HG03469 (cell line): ENCODE data around the gene DCAF12.
"Not testable (repeated sequence)": the region's sequence is repeated elsewhere in the genome, so short reads cannot be mapped to it uniquely, and the experiment has no call there.

Experiments
- ATAC-seq: cut with Tn5 transposase; IDR thresholded peaks from one replicate; pipeline ENCODE4 v1.9.1; 2021; ENCODE audit warnings: mild to moderate bottlenecking, moderate library complexity, moderate number of reproducible peaks; ENCODE audit not compliant: unreplicated experiment

The DCAF12 gene

DNA sequence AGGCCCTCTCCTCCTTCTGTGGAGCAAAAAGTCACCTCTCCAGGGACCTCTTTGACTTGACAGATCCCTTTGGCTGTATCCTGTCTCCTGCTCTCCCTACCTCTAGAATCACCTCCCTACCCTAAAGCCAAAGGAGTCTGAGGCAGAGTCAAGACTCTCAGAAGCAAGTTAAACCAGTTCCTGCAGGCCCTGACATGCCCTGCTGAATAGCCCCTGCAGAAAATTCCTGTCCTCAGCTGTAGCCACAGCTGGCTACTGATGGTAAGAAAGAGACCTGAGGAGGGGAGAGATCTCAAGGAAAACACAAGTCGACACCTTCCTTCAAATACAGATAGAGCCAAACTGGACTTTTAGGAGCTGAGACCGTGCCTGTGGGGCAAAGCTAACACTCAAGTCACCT is 54.1 kb downstream of the DCAF12 start:
- no peak for ATAC-seq

GRCh38 chr9:34070606-34071324 is 55.7 kb downstream of the DCAF12 start:
- ATAC-seq = no peak

DNA sequence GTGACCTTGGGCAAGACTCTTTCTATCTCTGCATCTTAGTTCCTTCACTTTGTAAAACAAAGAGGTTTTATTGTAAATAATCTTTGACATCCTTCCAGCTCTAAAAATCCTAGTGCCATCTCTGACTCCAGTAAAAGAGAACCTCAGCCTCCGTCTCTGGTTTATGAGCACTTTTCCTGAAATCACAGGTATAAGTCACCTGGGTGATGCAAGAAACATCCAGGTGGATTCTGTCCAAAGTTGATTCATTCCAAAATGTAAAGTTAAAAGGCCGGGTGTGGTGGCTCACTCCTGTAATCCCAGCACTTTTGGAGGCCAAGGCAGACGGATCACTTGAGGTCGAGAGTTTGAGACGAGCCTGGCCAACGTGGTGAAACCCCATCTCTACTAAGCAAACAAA is 56.7 kb downstream of the DCAF12 start:
- no peak for ATAC-seq

DNA sequence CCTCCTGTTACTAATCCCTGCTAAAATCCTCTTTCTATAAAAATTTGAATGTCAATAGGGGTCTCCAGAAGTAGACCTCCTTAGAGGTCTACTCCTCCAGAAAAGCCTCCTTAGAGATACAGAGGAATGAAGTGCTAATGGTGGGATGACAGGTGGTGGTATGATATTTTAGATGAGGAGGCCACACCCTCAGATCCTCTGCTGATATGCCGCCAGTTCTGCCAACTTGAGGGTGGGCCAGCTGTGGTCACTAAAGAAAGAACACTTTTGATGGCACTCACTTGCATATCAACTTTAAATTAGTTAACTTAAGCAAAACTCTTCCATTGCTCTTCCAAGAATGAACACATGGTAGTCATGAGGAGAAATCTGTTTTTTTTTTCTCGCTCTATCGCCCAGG is 61.0 kb downstream of the DCAF12 start:
- no peak for ATAC-seq

DNA sequence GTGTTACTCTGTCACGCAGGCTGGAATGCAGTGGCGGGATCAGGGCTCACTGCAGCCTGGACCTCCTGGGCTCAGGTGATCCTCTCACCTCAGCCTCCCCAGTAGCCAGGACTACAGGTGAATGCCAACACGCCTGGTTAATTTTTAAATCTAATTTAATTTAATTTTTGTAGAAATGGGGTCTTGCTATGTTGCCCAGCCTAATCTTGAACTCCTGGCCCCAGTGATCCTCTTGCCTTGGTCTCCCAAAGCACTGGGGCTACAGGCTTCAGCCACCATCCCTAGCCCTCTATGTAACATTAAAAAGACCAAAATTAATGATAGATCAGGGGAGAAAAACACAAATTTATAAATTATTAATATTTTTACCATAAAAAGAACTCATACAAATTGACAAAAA is 66.5 kb downstream of the DCAF12 start:
- no peak for ATAC-seq

GRCh38 chr9:34059281-34059680 is 67.2 kb downstream of the DCAF12 start:
- ATAC-seq = no peak

DNA sequence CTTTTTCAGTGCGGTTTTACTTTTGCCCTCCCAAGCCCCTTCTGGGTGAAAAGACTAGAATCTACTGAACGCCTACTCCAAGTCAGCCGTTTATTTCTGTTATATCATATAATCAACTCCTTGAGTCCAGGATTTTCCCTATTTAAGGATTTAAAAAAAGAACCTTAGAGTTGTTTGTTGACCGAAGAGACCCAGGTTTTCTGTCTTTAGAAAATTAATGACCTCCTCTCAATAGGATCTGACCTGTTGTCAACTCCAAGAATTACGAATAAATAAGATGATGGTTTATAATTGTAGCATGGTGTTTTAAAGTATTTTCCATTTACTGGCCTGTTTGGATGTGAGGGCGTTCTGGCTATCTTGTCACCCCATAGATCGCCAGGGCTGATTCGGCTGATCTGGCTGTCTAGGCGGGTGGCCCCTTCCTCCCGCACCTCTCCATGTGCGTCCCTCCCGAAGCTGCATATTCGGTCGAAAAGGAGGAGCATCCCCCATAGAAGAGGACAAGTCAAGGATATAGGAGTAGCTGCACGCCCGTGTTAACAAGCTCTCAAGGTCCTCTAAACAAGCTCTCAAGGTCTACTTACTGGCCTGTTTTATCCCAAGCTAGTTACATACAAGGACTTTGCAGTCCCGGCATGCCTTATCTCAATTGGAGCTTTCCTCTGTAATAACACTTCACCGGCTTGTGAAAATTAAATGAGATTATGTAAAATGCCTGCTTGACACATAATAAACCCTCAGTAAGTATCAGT is 76.7 kb downstream of the DCAF12 start:
- ATAC-seq = no peak

- ATAC-seq = peak; percentile 58
These were observed 77.5 kb downstream of the DCAF12 start, which contains the start of gene UBAP2 for GRCh38 chr9:34048727-34049629. Gene UBAP2, minus strand, starts transcription at chr9:34048887. Its CDS starts 31,739 bp downstream, at chr9:34017148.

- ATAC-seq = peak; percentile 14
These were observed 78.4 kb downstream of the DCAF12 start for GRCh38 chr9:34047864-34048726.

DNA sequence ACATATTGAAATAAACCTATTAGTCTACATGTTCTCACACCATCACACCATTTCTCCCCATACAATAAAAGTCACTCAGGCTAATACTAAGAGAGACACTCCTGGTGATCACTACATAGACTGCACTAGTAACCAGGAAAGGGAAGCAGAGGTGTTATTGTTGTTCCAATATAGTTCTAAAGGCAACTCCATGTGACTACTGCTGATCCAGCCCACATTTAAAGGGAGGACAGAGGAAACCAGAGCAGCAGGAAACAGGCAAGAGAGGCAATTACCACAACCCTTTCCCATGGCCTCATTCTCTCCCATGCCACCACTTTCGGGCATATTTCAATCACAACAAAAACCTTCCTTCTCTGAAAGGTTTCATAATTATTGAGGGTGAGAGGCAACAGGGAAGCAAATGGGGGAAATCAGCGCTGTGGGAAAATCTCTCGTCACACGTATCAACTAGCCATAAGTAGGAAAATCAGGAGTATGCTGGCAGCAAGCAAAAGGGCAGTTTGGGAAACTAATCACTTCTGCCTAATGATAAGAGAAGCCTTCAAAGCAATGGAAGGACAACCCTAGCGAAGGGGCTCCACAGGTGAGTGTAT is 79.6 kb downstream of the DCAF12 start:
- ATAC-seq = no peak

GRCh38 chr9:34045903-34046302 is 80.6 kb downstream of the DCAF12 start:
- ATAC-seq = no peak

DNA sequence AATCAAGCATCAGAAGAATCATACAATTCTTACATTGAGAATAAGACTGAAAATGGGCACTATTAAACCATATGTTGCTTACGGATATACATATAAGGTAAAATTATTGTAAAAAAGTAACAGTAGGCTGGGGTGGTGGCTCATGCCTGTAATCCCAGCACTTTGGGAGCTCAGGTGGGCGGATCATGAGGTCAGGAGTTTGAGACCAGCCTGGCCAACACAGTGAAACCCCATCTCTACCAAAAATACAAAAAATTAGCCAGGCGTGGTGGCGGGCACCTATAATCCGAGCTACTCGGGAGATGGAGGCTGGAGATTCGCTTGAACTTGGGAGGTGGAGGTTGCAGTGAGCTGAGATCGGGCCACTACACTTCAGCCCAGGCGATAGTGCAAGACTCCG is 84.4 kb downstream of the DCAF12 start:
- not testable (repeated sequence) for ATAC-seq

- ATAC-seq = not testable (repeated sequence)
These were observed 87.6 kb downstream of the DCAF12 start for GRCh38 chr9:34038851-34039250.

GRCh38 chr9:34037626-34038025 is 88.9 kb downstream of the DCAF12 start:
- ATAC-seq = no peak

DNA sequence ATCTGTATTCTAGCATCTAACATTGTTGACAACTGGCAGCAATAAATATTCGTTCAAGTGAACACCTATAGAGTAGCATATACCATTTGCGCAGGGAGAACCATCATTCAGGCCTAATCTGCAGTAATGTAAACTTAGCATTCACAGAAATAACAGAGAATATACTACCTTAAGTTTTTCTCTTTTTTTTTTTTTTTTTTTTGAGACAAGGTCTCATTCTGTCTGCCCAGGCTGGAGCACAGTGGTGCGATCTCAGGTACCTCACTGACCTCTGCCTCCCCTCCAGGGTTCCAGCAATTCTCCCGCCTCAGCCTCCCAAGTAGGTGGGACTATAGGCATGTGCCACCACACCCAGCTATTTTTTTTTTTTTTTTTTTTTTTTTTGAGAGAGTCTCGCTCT is 89.9 kb downstream of the DCAF12 start:
- no peak for ATAC-seq
